NT2/D1 (cell line): ENCODE measurements around the gene TNN.

Source experiments
- SUZ12 ChIP-seq: IDR thresholded peaks from 2 replicates; pipeline ENCODE4 v1.6.1; 2011; ENCODE audit not compliant: insufficient read length, insufficient read depth; ENCODE audit errors: extremely low read depth
- YY1 ChIP-seq: IDR thresholded peaks from 2 replicates; pipeline ENCODE4 v1.6.1; 2011; ENCODE audit not compliant: insufficient read length, insufficient read depth
- ZNF274 ChIP-seq: IDR thresholded peaks from 2 replicates; pipeline ENCODE4 v1.6.1; 2011; ENCODE audit warnings: mild to moderate bottlenecking, low read depth, low read length

DNA sequence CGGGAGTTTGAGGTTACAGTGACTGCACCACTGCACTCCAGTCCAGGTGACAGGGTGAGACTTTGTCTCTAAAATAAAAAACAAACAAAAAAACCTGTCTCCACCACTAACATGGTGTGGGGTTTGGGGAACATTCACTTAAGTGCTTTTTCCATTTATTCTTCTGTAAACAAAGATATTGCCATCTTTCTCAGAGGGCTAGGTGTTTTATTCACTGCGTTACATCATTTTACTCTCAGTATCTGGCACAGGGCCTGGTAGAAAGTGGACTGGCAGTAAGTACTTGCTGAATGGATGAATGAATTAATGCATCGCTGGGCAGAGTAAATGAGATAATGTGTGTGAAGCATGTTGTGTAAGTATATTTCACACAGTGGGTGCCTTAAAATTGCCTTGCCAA lies 104.9 kb downstream of the TNN start:
- TF ChIP-seq YY1: no peak
- no peak for TF ChIP-seq SUZ12
- TF ChIP-seq ZNF274: no peak
